Epithelial cell of proximal tubule (primary cell): Measurements from ENCODE around the gene PTH2. TPM values are rescaled to one million over a fixed set of nuclear protein-coding genes. Genes with fewer than 3 reads are reported as not detected.

Source experiments
- DNase-seq: peaks from one replicate; pipeline ENCODE4 v3.0.0-alpha.2; 2011; ENCODE audit warnings: low read depth
- H3K4me3 ChIP-seq: 2 replicates; pipeline ENCODE4 v1.5.1; 2011; ENCODE audit warnings: low read depth, mild to moderate bottlenecking, low read length
- total RNA-seq: library from RNA; depleted of rRNA; stranded (reverse); fragments of >200 nt; gene quantifications from 2 replicates; pipeline ENCODE4 v1.2.3, GENCODE V29; 2015
- TF ChIP-seq, protein P1 (sequence below): conservative IDR thresholded peaks from 2 replicates; pipeline ENCODE4 v1.5.1; 2012; ENCODE audit warnings: low read depth, mild to moderate bottlenecking, low read length

PTH2 gene
- total RNA-seq, 1 donor from 2014 or later = not detected

DNA sequence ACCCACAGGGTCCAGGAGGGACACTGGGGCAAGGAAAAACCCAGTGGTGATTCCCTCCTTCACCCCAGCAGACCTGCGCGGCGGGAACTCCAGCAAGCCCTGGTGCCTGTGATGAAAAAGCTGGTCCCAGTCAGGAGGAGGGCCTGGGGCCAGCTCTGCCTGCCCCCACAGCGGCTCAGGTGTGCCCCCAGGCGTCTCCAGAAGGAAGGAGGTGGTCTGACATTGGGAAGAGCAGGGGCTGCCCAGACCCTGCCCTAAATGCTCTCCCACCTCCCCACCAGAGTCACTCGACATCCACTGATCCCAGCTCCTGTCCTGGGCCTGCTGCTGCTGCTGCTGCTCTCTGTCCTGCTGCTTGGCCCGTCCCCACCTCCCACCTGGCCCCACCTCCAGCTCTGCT, 6.2 kb downstream of the PTH2 start:
- TF ChIP-seq, protein P1, sequence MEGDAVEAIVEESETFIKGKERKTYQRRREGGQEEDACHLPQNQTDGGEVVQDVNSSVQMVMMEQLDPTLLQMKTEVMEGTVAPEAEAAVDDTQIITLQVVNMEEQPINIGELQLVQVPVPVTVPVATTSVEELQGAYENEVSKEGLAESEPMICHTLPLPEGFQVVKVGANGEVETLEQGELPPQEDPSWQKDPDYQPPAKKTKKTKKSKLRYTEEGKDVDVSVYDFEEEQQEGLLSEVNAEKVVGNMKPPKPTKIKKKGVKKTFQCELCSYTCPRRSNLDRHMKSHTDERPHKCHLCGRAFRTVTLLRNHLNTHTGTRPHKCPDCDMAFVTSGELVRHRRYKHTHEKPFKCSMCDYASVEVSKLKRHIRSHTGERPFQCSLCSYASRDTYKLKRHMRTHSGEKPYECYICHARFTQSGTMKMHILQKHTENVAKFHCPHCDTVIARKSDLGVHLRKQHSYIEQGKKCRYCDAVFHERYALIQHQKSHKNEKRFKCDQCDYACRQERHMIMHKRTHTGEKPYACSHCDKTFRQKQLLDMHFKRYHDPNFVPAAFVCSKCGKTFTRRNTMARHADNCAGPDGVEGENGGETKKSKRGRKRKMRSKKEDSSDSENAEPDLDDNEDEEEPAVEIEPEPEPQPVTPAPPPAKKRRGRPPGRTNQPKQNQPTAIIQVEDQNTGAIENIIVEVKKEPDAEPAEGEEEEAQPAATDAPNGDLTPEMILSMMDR = no peak
- no peak for DNase-seq
- no peak overlapping the region for H3K4me3 ChIP-seq

DNA sequence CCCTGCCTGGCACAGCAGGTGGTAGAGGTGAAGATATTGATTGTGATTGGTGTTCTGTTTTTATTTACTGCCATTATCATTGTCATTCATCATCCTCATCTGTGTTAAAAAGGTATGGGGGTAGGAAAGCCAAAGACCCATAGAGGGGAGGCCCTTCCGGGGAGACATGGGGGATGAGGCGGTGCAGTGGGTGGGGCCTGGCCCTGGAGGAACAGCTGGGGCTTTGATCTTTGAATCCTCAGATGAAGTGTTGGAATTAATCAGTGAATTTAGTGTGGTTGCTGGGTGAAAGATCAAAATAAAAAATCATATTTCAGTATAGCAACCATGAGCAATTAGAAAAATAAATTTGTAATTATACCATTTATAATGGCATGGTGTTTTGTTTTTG, 7.4 kb downstream of the PTH2 start:
- DNase-seq = no peak
- TF ChIP-seq, protein P1 = no peak

DNA sequence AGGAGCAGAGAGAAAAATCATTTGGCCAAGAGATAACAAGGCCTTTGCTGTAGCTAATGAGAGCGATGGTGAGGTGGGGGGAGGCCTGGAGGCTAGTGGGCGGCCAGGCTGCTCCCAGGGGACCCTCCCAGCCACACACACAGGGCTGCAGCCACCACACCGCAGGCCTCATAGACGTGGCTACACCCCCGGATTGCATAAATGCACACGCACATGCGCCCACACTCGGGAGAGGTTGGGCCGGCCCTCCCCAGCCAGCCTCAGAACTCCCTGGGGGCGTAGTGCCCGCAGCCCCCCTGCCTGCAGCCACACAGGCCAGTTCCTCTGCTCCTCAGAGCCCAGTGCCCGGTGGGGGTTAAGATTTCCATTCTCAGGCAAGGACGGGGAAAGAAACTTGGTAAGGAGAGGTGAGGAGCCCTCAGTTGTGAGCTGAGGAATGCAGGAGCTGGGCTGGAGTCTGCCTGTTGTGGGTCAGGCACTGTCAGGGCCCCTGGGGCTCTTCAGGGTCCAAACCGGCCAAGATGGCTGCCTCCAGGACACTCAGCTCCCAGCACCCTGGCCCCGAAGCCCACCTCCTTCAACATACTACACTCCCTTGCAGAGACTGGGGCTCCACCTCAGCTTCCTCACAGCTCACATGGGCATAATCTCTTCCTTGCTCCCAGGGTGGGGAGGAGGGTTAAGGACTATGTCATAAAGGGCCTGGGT, 8.0 kb downstream of the PTH2 start:
- H3K4me3 ChIP-seq = no peak overlapping the region

More for the DNA sequence above, 7.4 kb downstream of the PTH2 start:
- H3K4me3 ChIP-seq = no peak overlapping the region

DNA sequence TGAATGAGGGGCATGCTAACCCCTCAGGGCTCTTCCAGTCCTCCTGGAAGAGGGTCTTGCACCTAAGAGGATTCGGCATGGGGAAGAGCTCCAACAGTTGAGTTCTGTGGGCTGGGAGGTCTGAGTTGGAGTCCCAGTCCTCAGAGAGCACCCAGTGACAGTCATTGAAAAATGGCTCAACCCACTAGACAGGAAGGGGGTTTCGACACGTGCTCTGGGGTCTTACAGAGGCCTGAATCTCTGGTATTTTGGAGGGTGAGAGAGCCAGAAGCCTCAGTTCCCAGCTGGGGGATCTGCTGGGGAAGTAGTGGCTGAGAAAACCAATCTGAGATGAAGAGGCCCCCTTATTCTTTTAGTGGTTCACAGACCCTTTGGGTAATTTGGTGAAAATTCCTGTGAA, 9.0 kb downstream of the PTH2 start:
- TF ChIP-seq, protein P1 = no peak
- H3K4me3 ChIP-seq = no peak overlapping the region
- DNase-seq = no peak

More for the DNA sequence above, 8.0 kb downstream of the PTH2 start:
- TF ChIP-seq, protein P1 = no peak
- DNase-seq = no peak

DNA sequence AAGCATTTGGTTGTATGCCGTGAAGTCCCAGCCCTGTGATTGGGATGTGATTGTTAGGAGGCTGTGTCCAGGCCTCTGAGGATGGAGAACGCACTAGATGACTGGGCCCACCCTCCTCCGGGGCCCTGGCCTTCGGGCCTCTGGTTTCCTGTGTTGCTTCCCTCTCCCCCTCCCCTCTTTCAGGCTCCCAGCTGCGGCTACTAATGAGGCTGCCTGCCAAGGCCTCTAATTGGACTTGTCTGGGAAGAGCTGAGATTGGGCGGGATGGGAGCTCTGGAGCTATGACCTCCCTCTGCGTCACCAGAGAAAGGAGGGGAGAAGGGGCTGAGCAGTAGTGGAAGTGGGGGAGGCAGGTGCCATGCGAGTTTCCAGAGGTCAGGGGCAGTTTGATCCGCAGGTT, 9.9 kb downstream of the PTH2 start:
- no peak overlapping the region for H3K4me3 ChIP-seq
- no peak for DNase-seq
- TF ChIP-seq, protein P1 = no peak

DNA sequence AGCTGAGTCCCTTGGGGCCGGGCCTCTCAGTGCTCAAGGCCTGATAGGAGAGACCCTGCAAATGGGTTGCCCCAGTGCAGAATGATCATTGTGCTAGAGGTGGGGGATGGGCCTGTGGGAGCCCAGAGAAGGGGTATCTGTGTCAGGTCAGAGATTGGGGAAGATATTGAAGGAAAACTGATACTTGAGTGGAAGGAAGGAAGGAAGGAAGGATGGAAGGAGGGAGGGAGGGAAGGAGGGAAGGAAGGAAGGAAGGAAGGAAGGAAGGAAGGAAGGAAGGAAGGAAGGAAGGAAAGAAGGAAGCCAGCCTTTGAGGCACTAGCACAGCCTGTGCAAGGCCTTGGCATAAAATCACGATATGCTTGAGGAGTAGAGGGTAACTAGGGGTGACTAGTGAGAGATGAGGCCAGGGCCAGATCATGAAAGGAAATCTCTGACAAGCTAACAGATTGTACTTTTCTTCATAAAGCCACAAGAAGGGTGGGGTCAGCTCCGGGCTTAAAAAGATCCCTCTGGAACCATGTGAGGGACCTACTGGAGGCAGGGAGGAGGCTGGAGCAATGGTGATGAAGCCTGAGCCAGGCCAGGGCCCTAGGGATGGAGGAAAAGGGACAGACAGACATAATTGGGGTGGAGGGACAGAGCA, 11.4 kb downstream of the PTH2 start:
- no peak for DNase-seq
- no peak overlapping the region for H3K4me3 ChIP-seq
- TF ChIP-seq, protein P1 = no peak

DNA sequence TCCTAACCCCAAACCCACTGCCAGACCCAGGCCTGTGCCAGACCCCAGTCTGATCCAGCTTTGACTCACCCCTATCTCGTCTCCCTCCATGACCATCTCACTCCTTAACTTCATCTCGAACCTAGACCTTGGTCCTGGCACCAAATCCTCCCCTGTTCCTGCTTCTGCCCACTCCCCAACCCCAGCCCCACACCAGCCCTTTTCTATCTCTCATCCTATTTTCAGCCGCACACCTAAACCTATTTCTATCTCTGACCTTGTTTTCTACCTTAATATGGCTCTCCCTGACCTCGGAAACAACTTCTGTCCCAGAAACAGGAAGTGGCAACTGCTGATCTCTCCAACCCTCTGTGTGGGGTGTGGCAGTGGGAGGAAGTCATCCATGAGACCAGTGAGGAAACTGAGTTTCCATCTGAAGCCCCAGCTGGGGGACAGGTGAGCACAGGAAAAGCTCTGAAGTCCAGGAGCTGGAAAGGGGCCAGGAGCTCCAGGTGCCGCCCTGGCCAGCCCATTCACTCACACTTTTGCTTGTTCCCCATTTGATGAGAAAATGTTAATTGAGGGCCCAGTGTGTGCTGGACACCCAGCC, 13.7 kb downstream of the PTH2 start:
- no peak overlapping the region for H3K4me3 ChIP-seq
- TF ChIP-seq, protein P1 = no peak
- no peak for DNase-seq
